Coronary artery (tissue), 2 donors: ENCODE data around the gene ACD.

ENCODE experiments used
- DNase-seq: peaks from one replicate; pipeline ENCODE4 v3.0.0-alpha.2; 2017; ENCODE audit warnings: low spot score
- H3K27ac ChIP-seq, 2 donors: fragments of 200-600 bp; sonication (generic); one replicate each; pipeline ENCODE4 v1.5.1; 2016 to 2019
- H3K4me3 ChIP-seq: fragments of 200-600 bp; sonication (generic); 2 replicates; pipeline ENCODE4 v1.5.1; 2016; ENCODE audit warnings: mild to moderate bottlenecking, moderate library complexity
- CTCF ChIP-seq: fragments of 200-600 bp; sonication (generic); IDR thresholded peaks from one replicate; pipeline ENCODE4 v1.5.1; 2019; ENCODE audit warnings: antibody characterized with exemption

Gene ACD

GRCh38 chr16:67628216-67628615 lies 31.8 kb downstream of the ACD start:
- no peak for TF ChIP-seq CTCF
- DNase-seq: no peak
- H3K4me3 ChIP-seq: no peak overlapping the region

DNA sequence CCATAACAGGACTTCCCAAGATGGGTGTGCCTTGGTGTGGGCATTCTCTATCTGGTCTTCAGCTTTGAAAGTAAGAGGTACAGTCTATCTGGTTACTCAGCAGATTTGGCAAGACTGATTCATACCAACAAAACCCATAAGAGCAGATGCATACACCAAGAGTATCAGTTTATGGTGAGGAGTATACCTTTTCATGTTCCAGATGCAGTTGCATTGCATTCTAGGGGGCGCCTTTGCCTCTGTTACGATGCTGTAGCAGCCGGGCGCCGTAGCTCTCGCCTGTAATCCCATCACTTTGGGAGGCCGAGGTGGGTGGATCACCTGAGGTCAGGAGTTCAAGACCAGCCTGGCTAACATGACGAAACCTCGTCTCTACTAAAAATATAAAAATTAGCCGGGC lies 46.3 kb downstream of the ACD start:
- no peak overlapping the region for H3K27ac ChIP-seq
- no peak for TF ChIP-seq CTCF
- no peak for DNase-seq
- no peak overlapping the region for H3K4me3 ChIP-seq

More at GRCh38 chr16:67628216-67628615, 31.8 kb downstream of the ACD start:
- no peak overlapping the region for H3K27ac ChIP-seq

GRCh38 chr16:67608364-67608763 lies 51.7 kb downstream of the ACD start:
- H3K4me3 ChIP-seq: no peak overlapping the region
- no peak overlapping the region for H3K27ac ChIP-seq
- no peak for DNase-seq
- TF ChIP-seq CTCF: no peak
